ENCODE data around the gene BFSP2.
A peak's percentile ranks its signal among the peaks of the same experiment; 100 is the strongest.

GRCh38 chr3:133487920-133488540 lies 88.2 kb downstream of the BFSP2 start:
- TF ChIP-seq, protein P1, sequence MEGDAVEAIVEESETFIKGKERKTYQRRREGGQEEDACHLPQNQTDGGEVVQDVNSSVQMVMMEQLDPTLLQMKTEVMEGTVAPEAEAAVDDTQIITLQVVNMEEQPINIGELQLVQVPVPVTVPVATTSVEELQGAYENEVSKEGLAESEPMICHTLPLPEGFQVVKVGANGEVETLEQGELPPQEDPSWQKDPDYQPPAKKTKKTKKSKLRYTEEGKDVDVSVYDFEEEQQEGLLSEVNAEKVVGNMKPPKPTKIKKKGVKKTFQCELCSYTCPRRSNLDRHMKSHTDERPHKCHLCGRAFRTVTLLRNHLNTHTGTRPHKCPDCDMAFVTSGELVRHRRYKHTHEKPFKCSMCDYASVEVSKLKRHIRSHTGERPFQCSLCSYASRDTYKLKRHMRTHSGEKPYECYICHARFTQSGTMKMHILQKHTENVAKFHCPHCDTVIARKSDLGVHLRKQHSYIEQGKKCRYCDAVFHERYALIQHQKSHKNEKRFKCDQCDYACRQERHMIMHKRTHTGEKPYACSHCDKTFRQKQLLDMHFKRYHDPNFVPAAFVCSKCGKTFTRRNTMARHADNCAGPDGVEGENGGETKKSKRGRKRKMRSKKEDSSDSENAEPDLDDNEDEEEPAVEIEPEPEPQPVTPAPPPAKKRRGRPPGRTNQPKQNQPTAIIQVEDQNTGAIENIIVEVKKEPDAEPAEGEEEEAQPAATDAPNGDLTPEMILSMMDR (IDR thresholded peaks at IDR 0.05) = peak; percentile 66
- TF ChIP-seq EZH2 (IDR thresholded peaks at IDR 0.05; ENCODE audit: borderline replicate concordance, insufficient read depth, low read depth, low read length, poor library complexity, severe bottlenecking) = no peak
